Trophoblast cell (in vitro differentiated cells and primary cell): Measurements from ENCODE around the gene TXNRD3.

Experiments used
- DNase-seq, 2 donors: peaks; one replicate each; pipeline ENCODE4 v3.0.0-alpha.2; 2016
- H2AFZ ChIP-seq: 2 replicates; pipeline ENCODE4 v1.6.1; 2013; ENCODE audit warnings: low read length, moderate library complexity, mild to moderate bottlenecking; ENCODE audit not compliant: insufficient read depth, poor library complexity
- H2AK5ac ChIP-seq: 2 replicates; pipeline ENCODE4 v1.6.1; 2013; ENCODE audit warnings: mild to moderate bottlenecking, low read length
- H2BK120ac ChIP-seq: 2 replicates; pipeline ENCODE4 v1.6.1; 2013; ENCODE audit warnings: low read length, mild to moderate bottlenecking, moderate library complexity; ENCODE audit not compliant: insufficient read depth, poor library complexity
- H2BK12ac ChIP-seq: 2 replicates; pipeline ENCODE4 v1.6.1; 2013; ENCODE audit warnings: mild to moderate bottlenecking, low read length, moderate library complexity
- H2BK5ac ChIP-seq: 2 replicates; pipeline ENCODE4 v1.6.1; 2013; ENCODE audit warnings: low read length, low read depth, moderate library complexity, mild to moderate bottlenecking; ENCODE audit not compliant: poor library complexity
- H3K14ac ChIP-seq: 2 replicates; pipeline ENCODE4 v1.6.1; 2013; ENCODE audit warnings: mild to moderate bottlenecking, low read length
- H3K18ac ChIP-seq: 2 replicates; pipeline ENCODE4 v1.6.1; 2013; ENCODE audit warnings: mild to moderate bottlenecking, low read length
- H3K23ac ChIP-seq: 2 replicates; pipeline ENCODE4 v1.6.1; 2013; ENCODE audit warnings: low read length
- H3K27ac ChIP-seq: 2 replicates; pipeline ENCODE4 v1.5.1; 2013; ENCODE audit warnings: low read depth, mild to moderate bottlenecking, inconsistent platforms, low read length, moderate library complexity
- H3K27me3 ChIP-seq: 2 replicates; pipeline ENCODE4 v1.6.1; 2013; ENCODE audit warnings: inconsistent platforms, mild to moderate bottlenecking, low read length, moderate library complexity; ENCODE audit not compliant: insufficient read depth
- H3K36me3 ChIP-seq, 2 experiments: 1 replicate in 1 of 2; 2 replicates in 1 of 2; pipeline ENCODE4 v1.6.1; 2013; ENCODE audit warnings: low read length in 2 of 2, mild to moderate bottlenecking in 2 of 2, moderate library complexity in 1 of 2; ENCODE audit not compliant: insufficient read depth in 2 of 2, control insufficient read depth in 1 of 2
- H3K4ac ChIP-seq: 2 replicates; pipeline ENCODE4 v1.6.1; 2013; ENCODE audit warnings: low read depth, mild to moderate bottlenecking, low read length, moderate library complexity
- H3K4me1 ChIP-seq, 2 experiments: 1 replicate in 1 of 2; 2 replicates in 1 of 2; pipeline ENCODE4 v1.6.1; 2013; ENCODE audit warnings: low read length in 2 of 2, mild to moderate bottlenecking in 2 of 2, moderate library complexity in 1 of 2; ENCODE audit not compliant: insufficient read depth in 2 of 2, control insufficient read depth in 1 of 2
- H3K4me2 ChIP-seq: 2 replicates; pipeline ENCODE4 v1.6.1; 2013; ENCODE audit warnings: inconsistent platforms, mild to moderate bottlenecking, low read length, moderate library complexity
- H3K4me3 ChIP-seq: 2 replicates; pipeline ENCODE4 v1.5.1; 2013; ENCODE audit warnings: mild to moderate bottlenecking, low read depth, low read length, inconsistent platforms
- H3K79me1 ChIP-seq: one replicate; pipeline ENCODE4 v1.6.1; 2013; ENCODE audit warnings: low read length
- H3K79me2 ChIP-seq: 2 replicates; pipeline ENCODE4 v1.6.1; 2013; ENCODE audit warnings: low read length, mild to moderate bottlenecking; ENCODE audit not compliant: control insufficient read depth, insufficient read depth, poor library complexity
- H3K9ac ChIP-seq: 2 replicates; pipeline ENCODE4 v1.6.1; 2013; ENCODE audit warnings: mild to moderate bottlenecking, low read length
- H3K9me3 ChIP-seq: 2 replicates; pipeline ENCODE4 v1.6.1; 2013; ENCODE audit warnings: low read depth, mild to moderate bottlenecking, control low read depth, inconsistent platforms, low read length; ENCODE audit not compliant: insufficient read depth
- H4K12ac ChIP-seq: 2 replicates; pipeline ENCODE4 v1.6.1; 2013; ENCODE audit warnings: low read depth, mild to moderate bottlenecking, low read length, moderate library complexity
- H4K8ac ChIP-seq: 2 replicates; pipeline ENCODE4 v1.6.1; 2013; ENCODE audit warnings: low read depth, mild to moderate bottlenecking, low read length, moderate library complexity
- H4K91ac ChIP-seq: one replicate; pipeline ENCODE4 v1.6.1; 2013; ENCODE audit warnings: low read depth, mild to moderate bottlenecking, low read length, moderate library complexity
- WGBS: extraction: QIAGEN DNeasy Blood & Tissue Kit; methylation state at CpG from one replicate; pipeline ENCODE4 v1.1.7; 2013; ENCODE audit warnings: missing lambda C conversion rate; ENCODE audit not compliant: insufficient read length, insufficient coverage; ENCODE audit errors: extremely low coverage; 5-methylcytosine and 5-hydroxymethylcytosine counted together

The TXNRD3 gene

GRCh38 chr3:126663257-126663656 lies 8.3 kb upstream of the TXNRD3 start:
- Histone ChIP-seq H2AK5ac (no peak overlapping the region), H3K4me3 (no peak overlapping the region)
- no CpG with 5 or more reads among the region's 4 CpGs for WGBS

GRCh38 chr3:126661532-126662364 lies 6.8 kb upstream of the TXNRD3 start:
- H3K27me3 ChIP-seq, result peaks cover 2% of the 10 kb centered on the region
- no peaks in the 10 kb centered on the region for H3K79me2 ChIP-seq
- no peak overlapping the region for H3K27ac ChIP-seq
- H3K4ac ChIP-seq, result no peak overlapping the region
- no peak overlapping the region for H3K18ac ChIP-seq
- H3K14ac ChIP-seq, result no peak overlapping the region
- no peak overlapping the region for H2AFZ ChIP-seq
- no CpG with 5 or more reads among the region's 11 CpGs for WGBS
- H3K79me1 ChIP-seq, result no peaks in the 10 kb centered on the region
- no peak overlapping the region for H2AK5ac ChIP-seq
- H3K4me1 ChIP-seq, result no peaks in the 10 kb centered on the region
- H2BK5ac ChIP-seq, result no peak overlapping the region
- DNase-seq, result peak in 1 of 2 donors; percentile 12
- no peak overlapping the region for H4K12ac ChIP-seq
- H2BK120ac ChIP-seq, result no peak overlapping the region
- H4K8ac ChIP-seq, result no peak overlapping the region
- H3K4me2 ChIP-seq, result no peak overlapping the region
- H2BK12ac ChIP-seq, result no peak overlapping the region
- H3K23ac ChIP-seq, result peak overlapping the region; percentile 22
- no peak overlapping the region for H4K91ac ChIP-seq
- no peaks in the 10 kb centered on the region for H3K36me3 ChIP-seq
- H3K9ac ChIP-seq, result no peak overlapping the region
- H3K4me3 ChIP-seq, result no peak overlapping the region
- H3K9me3 ChIP-seq, result peaks cover 10% of the 10 kb centered on the region

More at GRCh38 chr3:126663257-126663656, 8.3 kb upstream of the TXNRD3 start:
- Histone ChIP-seq H3K18ac (no peak overlapping the region), H3K27ac (no peak overlapping the region), H2AFZ (no peak overlapping the region), H3K79me2 (no peaks in the 10 kb centered on the region), H4K12ac (no peak overlapping the region), H3K79me1 (no peaks in the 10 kb centered on the region), H3K4ac (no peak overlapping the region), H3K27me3 (peaks cover 2% of the 10 kb centered on the region), H3K4me1 (no peaks in the 10 kb centered on the region), H3K4me2 (no peak overlapping the region), H2BK12ac (no peak overlapping the region), H4K8ac (no peak overlapping the region), H3K23ac (no peak overlapping the region), H3K14ac (no peak overlapping the region), H3K36me3 (no peaks in the 10 kb centered on the region), H3K9me3 (peaks cover 7% of the 10 kb centered on the region), H3K9ac (no peak overlapping the region), H4K91ac (no peak overlapping the region), H2BK5ac (no peak overlapping the region), H2BK120ac (no peak overlapping the region)
- no peak for DNase-seq

GRCh38 chr3:126659915-126660886 lies 5.3 kb upstream of the TXNRD3 start:
- Histone ChIP-seq H2BK12ac (no peak overlapping the region), H3K9ac (no peak overlapping the region), H3K14ac (no peak overlapping the region), H2BK120ac (no peak overlapping the region), H3K4me1 (no peaks in the 10 kb centered on the region), H3K9me3 (peaks cover 10% of the 10 kb centered on the region), H3K4me3 (no peak overlapping the region), H3K79me2 (no peaks in the 10 kb centered on the region), H3K79me1 (no peaks in the 10 kb centered on the region), H2AK5ac (no peak overlapping the region), H3K18ac (no peak overlapping the region), H3K27ac (no peak overlapping the region), H3K23ac (no peak overlapping the region), H3K4ac (no peak overlapping the region), H3K4me2 (no peak overlapping the region), H2BK5ac (no peak overlapping the region), H4K8ac (no peak overlapping the region), H3K36me3 (no peaks in the 10 kb centered on the region), H4K91ac (no peak overlapping the region), H2AFZ (no peak overlapping the region), H3K27me3 (peaks cover 2% of the 10 kb centered on the region), H4K12ac (no peak overlapping the region)
- WGBS, result no CpG with 5 or more reads among the region's 19 CpGs
- DNase-seq, result peak in 1 of 2 donors; percentile 14

- no peak overlapping the region for H2BK12ac ChIP-seq
- H3K36me3 ChIP-seq, result no peaks in the 10 kb centered on the region
- H3K9ac ChIP-seq, result no peak overlapping the region
- H2AFZ ChIP-seq, result no peak overlapping the region
- H4K91ac ChIP-seq, result no peak overlapping the region
- no peak overlapping the region for H3K4me3 ChIP-seq
- H3K9me3 ChIP-seq, result peaks cover 8% of the 10 kb centered on the region
- H3K4me1 ChIP-seq, result peaks cover 0 to 3% of the 10 kb centered on the region in 2 experiments
- no peak overlapping the region for H3K27ac ChIP-seq
- DNase-seq, result no peak
- H4K12ac ChIP-seq, result no peak overlapping the region
- peaks cover 5% of the 10 kb centered on the region for H3K27me3 ChIP-seq
- H3K79me2 ChIP-seq, result peaks cover 4% of the 10 kb centered on the region
- H2AK5ac ChIP-seq, result no peak overlapping the region
- H3K18ac ChIP-seq, result no peak overlapping the region
- no CpG with 5 or more reads among the region's 3 CpGs for WGBS
- H3K23ac ChIP-seq, result no peak overlapping the region
- no peak overlapping the region for H2BK5ac ChIP-seq
- H3K14ac ChIP-seq, result no peak overlapping the region
- H3K4ac ChIP-seq, result no peak overlapping the region
- H3K4me2 ChIP-seq, result no peak overlapping the region
- no peak overlapping the region for H2BK120ac ChIP-seq
- peaks cover 5% of the 10 kb centered on the region for H3K79me1 ChIP-seq
- H4K8ac ChIP-seq, result no peak overlapping the region
These were observed 3.7 kb upstream of the TXNRD3 start for GRCh38 chr3:126658584-126658983.
